ENCODE data around the gene ERC1.

The ERC1 gene

GRCh38 chr12:1383758-1384157 is 392.7 kb downstream of the ERC1 start:
- DNase-seq (ENCODE audit: low read depth in 2 of 2), result no peak

- no peak for DNase-seq (ENCODE audit: low read depth in 2 of 2)
Observed at GRCh38 chr12:1384910-1385309, 393.9 kb downstream of the ERC1 start.

GRCh38 chr12:1391722-1392121 is 400.7 kb downstream of the ERC1 start:
- DNase-seq (ENCODE audit: low read depth in 2 of 2), result no peak

GRCh38 chr12:1395421-1395955 is 404.5 kb downstream of the ERC1 start:
- DNase-seq (ENCODE audit: low read depth in 2 of 2), result no peak

- DNase-seq (ENCODE audit: low read depth in 2 of 2), result no peak
Observed at GRCh38 chr12:1398673-1399072, 407.6 kb downstream of the ERC1 start.

GRCh38 chr12:1401891-1402290 is 410.9 kb downstream of the ERC1 start:
- DNase-seq (ENCODE audit: low read depth in 2 of 2), result no peak

- DNase-seq (ENCODE audit: low read depth in 2 of 2), result no peak
Observed at GRCh38 chr12:1403417-1403816, 412.4 kb downstream of the ERC1 start.

- no peak for DNase-seq (ENCODE audit: low read depth in 2 of 2)
Observed at GRCh38 chr12:1405619-1406018, 414.6 kb downstream of the ERC1 start.

- no peak for DNase-seq (ENCODE audit: low read depth in 2 of 2)
Observed at GRCh38 chr12:1410794-1411193, 419.8 kb downstream of the ERC1 start.

- DNase-seq (ENCODE audit: low read depth in 2 of 2), result no peak
Observed at GRCh38 chr12:1413930-1414329, 422.9 kb downstream of the ERC1 start.

GRCh38 chr12:1418144-1418543 is 427.1 kb downstream of the ERC1 start:
- no peak for DNase-seq (ENCODE audit: low read depth in 2 of 2)

- no peak for DNase-seq (ENCODE audit: low read depth in 2 of 2)
Observed at GRCh38 chr12:1419849-1420371, 428.9 kb downstream of the ERC1 start.

- DNase-seq (ENCODE audit: low read depth in 2 of 2), result no peak
Observed at GRCh38 chr12:1421091-1421846, 430.2 kb downstream of the ERC1 start.

GRCh38 chr12:1422604-1423315 is 431.7 kb downstream of the ERC1 start:
- DNase-seq (ENCODE audit: low read depth in 2 of 2), result no peak

- DNase-seq (ENCODE audit: low read depth in 2 of 2), result no peak
Observed at GRCh38 chr12:1424674-1425395, 433.8 kb downstream of the ERC1 start.

- no peak for DNase-seq (ENCODE audit: low read depth in 2 of 2)
Observed at GRCh38 chr12:1425396-1425729, 434.3 kb downstream of the ERC1 start.

GRCh38 chr12:1428671-1429070 is 437.6 kb downstream of the ERC1 start:
- DNase-seq (ENCODE audit: low read depth in 2 of 2), result no peak

GRCh38 chr12:1429980-1430379 is 439.0 kb downstream of the ERC1 start:
- no peak for DNase-seq (ENCODE audit: low read depth in 2 of 2)

- DNase-seq (ENCODE audit: low read depth in 2 of 2), result no peak
Observed at GRCh38 chr12:1434296-1434955, 443.4 kb downstream of the ERC1 start.

GRCh38 chr12:1435044-1435443 is 444.0 kb downstream of the ERC1 start:
- DNase-seq (ENCODE audit: low read depth in 2 of 2), result no peak

GRCh38 chr12:1435456-1435855 is 444.4 kb downstream of the ERC1 start:
- DNase-seq (ENCODE audit: low read depth in 2 of 2), result no peak

GRCh38 chr12:1436015-1436414 is 445.0 kb downstream of the ERC1 start:
- DNase-seq (ENCODE audit: low read depth in 2 of 2), result no peak
